SH-SY5Y (cell line): ENCODE data around the gene DMGDH.

Experiments
- GATA2 ChIP-seq: IDR thresholded peaks from 2 replicates; pipeline ENCODE4 v1.6.1; 2011; ENCODE audit warnings: mild to moderate bottlenecking, low read depth, low read length
- GATA3 ChIP-seq: IDR thresholded peaks from 2 replicates; pipeline ENCODE4 v1.6.1; 2011; ENCODE audit warnings: low read depth, mild to moderate bottlenecking, low read length, moderate library complexity

Gene DMGDH

GRCh38 chr5:79081779-79082178 lies 12.3 kb upstream of the DMGDH start:
- TF ChIP-seq GATA3 (no peak), GATA2 (no peak)

GRCh38 chr5:79080804-79081203 lies 11.3 kb upstream of the DMGDH start:
- TF ChIP-seq GATA2 (no peak), GATA3 (no peak)

- TF ChIP-seq GATA2 (no peak; the same call in 1 of the 2 replicates), GATA3 (no peak)
Observed at GRCh38 chr5:79077680-79078365, 8.3 kb upstream of the DMGDH start.

GRCh38 chr5:79076819-79077218 lies 7.3 kb upstream of the DMGDH start:
- TF ChIP-seq GATA2: no peak

GRCh38 chr5:79075646-79076426 lies 6.4 kb upstream of the DMGDH start:
- TF ChIP-seq GATA2 (no peak), GATA3 (no peak)

- TF ChIP-seq GATA2 (no peak), GATA3 (no peak)
Observed at GRCh38 chr5:79074641-79075040, 5.2 kb upstream of the DMGDH start.

GRCh38 chr5:79070350-79070667 lies 835 bp upstream of the DMGDH start:
- TF ChIP-seq GATA3 (no peak), GATA2 (no peak)

- no peak for TF ChIP-seq GATA3
- TF ChIP-seq GATA2: no peak
Observed at GRCh38 chr5:79062436-79062835, 7.0 kb downstream of the DMGDH start.

- TF ChIP-seq GATA3 (no peak), GATA2 (no peak)
Observed at GRCh38 chr5:79059674-79060073, 9.8 kb downstream of the DMGDH start.

GRCh38 chr5:79056847-79057246 lies 12.6 kb downstream of the DMGDH start:
- no peak for TF ChIP-seq GATA2
- TF ChIP-seq GATA3: no peak

GRCh38 chr5:79055017-79055416 lies 14.5 kb downstream of the DMGDH start:
- TF ChIP-seq GATA2 (no peak), GATA3 (no peak)

- TF ChIP-seq GATA2: no peak
- no peak for TF ChIP-seq GATA3
Observed at GRCh38 chr5:79053321-79053720, 16.2 kb downstream of the DMGDH start.

- no peak for TF ChIP-seq GATA2
Observed at GRCh38 chr5:79050498-79050897, 19.0 kb downstream of the DMGDH start.

- no peak for TF ChIP-seq GATA2
- TF ChIP-seq GATA3: no peak
Observed at GRCh38 chr5:79048437-79048836, 21.0 kb downstream of the DMGDH start.

- TF ChIP-seq GATA3 (no peak), GATA2 (no peak)
Observed at GRCh38 chr5:79047199-79047598, 22.3 kb downstream of the DMGDH start.

- TF ChIP-seq GATA3 (no peak), GATA2 (no peak)
Observed at GRCh38 chr5:79042188-79042587, 27.3 kb downstream of the DMGDH start.
